ENCODE measurements around the gene KRT82. TPM values are rescaled to one million over a fixed set of nuclear protein-coding genes. Genes with fewer than 3 reads are reported as not detected.

KRT82 gene
- polyA plus RNA-seq, 1 experiment = not detected

DNA sequence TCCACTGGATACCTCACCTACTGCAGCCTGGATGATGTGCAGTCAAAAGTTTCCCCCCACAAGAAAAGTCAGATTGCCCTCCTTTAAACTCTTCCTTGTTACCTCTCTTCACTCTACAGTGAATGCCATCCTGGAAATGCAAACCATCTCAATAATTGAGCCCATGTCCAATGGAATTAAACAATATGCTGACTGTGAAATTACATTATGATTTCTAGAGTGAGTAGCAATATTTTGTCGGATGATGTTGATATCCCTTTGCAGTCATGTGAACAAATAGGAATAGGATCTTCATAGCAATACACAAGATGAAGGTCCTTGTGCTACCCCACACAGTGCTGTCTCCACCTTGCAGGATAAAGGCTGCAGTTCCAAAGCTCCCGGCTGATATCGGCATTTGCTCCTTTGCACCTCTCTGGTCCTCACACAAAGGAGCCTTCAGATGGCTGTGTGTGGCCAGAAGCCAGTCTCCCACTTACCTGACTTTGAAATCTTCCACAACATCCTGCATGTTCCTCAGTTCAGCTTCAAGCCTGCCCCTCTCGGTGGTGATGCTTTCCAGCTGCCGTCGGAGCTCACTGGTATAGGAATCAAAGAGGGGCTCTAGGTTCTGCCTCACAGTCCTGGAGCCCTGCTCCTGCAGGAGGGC lies 26.5 kb upstream of the KRT82 start:
- peaks cover 14% of the 10 kb centered on the region for H3K27me3 ChIP-seq (ENCODE audit: control insufficient read depth, insufficient read depth, low read length)
- ChIA-PET CTCF (no interaction called here), POLR2A (no interaction called here)
- no peak overlapping the region for H3K4me3 ChIP-seq (ENCODE audit: low read depth, low read length)
- H3K9me3 ChIP-seq (ENCODE audit: control insufficient read depth, insufficient read depth, low read length) = no peaks in the 10 kb centered on the region
- H3K27ac ChIP-seq (ENCODE audit: low read depth, low read length) = no peak overlapping the region
- no peak for TF ChIP-seq CTCF (IDR thresholded peaks at IDR 0.05; ENCODE audit: low read depth, low read length)
- no peak for DNase-seq (ENCODE audit: low read depth, low spot score)

DNA sequence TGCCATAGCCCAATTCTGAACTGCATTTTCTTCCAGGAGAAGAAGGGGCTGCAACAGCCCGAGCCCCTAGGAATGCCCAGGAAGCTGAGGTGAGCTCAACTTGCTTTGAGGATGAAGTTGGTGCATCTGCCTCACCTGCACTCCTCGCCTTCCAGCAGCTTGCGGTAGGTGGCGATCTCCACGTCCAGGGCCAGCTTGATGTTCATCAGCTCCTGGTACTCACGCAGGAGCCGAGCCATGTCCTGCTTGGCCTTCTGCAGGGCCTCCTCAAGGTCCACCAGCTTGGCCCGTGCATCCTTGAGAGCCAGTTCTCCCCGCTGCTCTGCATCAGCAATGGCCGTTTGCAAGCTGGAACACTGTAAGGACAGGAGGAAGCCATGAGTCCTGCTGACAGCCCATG lies 22.0 kb upstream of the KRT82 start:
- ChIA-PET POLR2A (no interaction called here), CTCF (no interaction called here)
- TF ChIP-seq CTCF (IDR thresholded peaks at IDR 0.05; ENCODE audit: low read depth, low read length) = no peak
- Histone ChIP-seq H3K9me3 (ENCODE audit: control insufficient read depth, insufficient read depth, low read length) (no peaks in the 10 kb centered on the region), H3K27ac (ENCODE audit: low read depth, low read length) (no peak overlapping the region), H3K27me3 (ENCODE audit: control insufficient read depth, insufficient read depth, low read length) (peaks cover 22% of the 10 kb centered on the region), H3K4me3 (ENCODE audit: low read depth, low read length) (no peak overlapping the region)
- no peak for DNase-seq (ENCODE audit: low read depth, low spot score)

DNA sequence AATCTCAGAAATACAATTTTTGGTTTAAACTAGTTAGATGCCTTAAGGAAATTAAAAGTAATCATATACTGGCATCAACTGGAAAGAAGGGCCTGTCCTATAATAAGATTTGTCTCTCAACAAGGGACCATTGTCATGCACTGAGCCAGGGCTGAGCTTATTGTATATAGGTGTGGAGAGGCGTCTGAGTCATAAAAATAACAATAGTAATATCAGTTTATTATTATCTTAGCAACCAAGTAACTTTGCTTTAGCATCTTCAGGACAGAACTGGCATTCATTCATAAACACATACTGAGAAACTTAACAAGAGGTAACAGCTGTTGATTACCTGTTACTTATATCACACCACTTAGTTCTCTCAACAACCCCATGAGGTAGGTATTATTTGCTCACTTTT lies 20.9 kb upstream of the KRT82 start:
- ChIA-PET CTCF (no interaction called here), POLR2A (no interaction called here)
- H3K9me3 ChIP-seq (ENCODE audit: control insufficient read depth, insufficient read depth, low read length) = no peaks in the 10 kb centered on the region

DNA sequence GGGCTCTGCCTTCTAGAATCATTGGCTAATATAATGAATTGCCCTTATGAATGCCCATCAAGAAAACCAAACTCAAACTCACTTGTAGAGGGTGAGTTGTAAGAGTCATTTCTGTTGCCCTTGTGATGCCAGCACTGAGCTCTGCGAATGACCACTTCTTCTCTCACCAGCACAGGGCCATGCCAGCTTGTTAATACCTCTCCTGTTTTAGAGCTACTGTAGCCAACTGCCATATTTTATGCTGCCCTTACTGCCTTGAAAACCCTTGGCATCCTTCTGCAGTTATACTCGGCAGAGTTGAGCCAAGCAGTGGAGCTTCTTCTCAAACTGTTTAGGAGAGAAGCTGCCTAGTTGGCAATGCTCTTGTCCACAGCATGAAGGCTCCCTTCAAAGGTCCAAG lies 19.9 kb upstream of the KRT82 start:
- Histone ChIP-seq H3K9me3 (ENCODE audit: control insufficient read depth, insufficient read depth, low read length) (no peaks in the 10 kb centered on the region), H3K27me3 (ENCODE audit: control insufficient read depth, insufficient read depth, low read length) (peaks cover 19% of the 10 kb centered on the region), H3K4me3 (ENCODE audit: low read depth, low read length) (no peak overlapping the region), H3K27ac (ENCODE audit: low read depth, low read length) (no peak overlapping the region)
- DNase-seq (ENCODE audit: low read depth, low spot score) = no peak
- ChIA-PET CTCF (interaction anchor here (0.7 kb wide), 1 partner anchor 441 kb away, joined by 4 read pairs; no protein-coding TSS in a partner anchor), POLR2A (no interaction called here)
- no peak for TF ChIP-seq CTCF (IDR thresholded peaks at IDR 0.05; ENCODE audit: low read depth, low read length)

More for the DNA sequence above, 20.9 kb upstream of the KRT82 start:
- Histone ChIP-seq H3K27me3 (ENCODE audit: control insufficient read depth, insufficient read depth, low read length) (peaks cover 20% of the 10 kb centered on the region), H3K4me3 (ENCODE audit: low read depth, low read length) (no peak overlapping the region), H3K27ac (ENCODE audit: low read depth, low read length) (no peak overlapping the region)
- no peak for TF ChIP-seq CTCF (IDR thresholded peaks at IDR 0.05; ENCODE audit: low read depth, low read length)
- DNase-seq (ENCODE audit: low read depth, low spot score) = no peak

DNA sequence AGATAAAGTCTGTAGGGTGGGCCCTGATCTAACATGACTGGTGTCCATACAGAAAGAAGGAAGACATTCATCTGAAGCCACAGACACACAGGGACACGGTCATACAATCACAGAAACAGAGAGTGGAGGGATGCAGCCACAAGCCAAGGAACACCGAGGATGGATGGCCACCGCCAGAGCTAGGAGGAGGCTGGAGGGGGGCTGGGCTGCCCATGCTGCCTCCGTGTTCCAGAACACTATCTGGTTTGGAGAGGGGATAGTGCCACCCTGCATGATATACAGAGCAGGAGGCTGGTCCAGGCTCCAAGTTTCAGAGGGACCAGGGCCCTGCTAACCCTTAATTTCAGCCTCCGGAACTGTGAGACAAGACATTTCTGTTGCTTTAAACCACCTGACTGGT lies 19.3 kb upstream of the KRT82 start:
- no peak for DNase-seq (ENCODE audit: low read depth, low spot score)
- ChIA-PET POLR2A (no interaction called here), CTCF (interaction anchor here (0.7 kb wide), 1 partner anchor 441 kb away, joined by 4 read pairs; no protein-coding TSS in a partner anchor)
- TF ChIP-seq CTCF (IDR thresholded peaks at IDR 0.05; ENCODE audit: low read depth, low read length) = no peak
- Histone ChIP-seq H3K9me3 (ENCODE audit: control insufficient read depth, insufficient read depth, low read length) (no peaks in the 10 kb centered on the region), H3K4me3 (ENCODE audit: low read depth, low read length) (no peak overlapping the region), H3K27me3 (ENCODE audit: control insufficient read depth, insufficient read depth, low read length) (peaks cover 22% of the 10 kb centered on the region), H3K27ac (ENCODE audit: low read depth, low read length) (no peak overlapping the region)

Data from AG04450 (cell line).